Measurements from ENCODE around the gene PIK3R3.

Gene PIK3R3

DNA sequence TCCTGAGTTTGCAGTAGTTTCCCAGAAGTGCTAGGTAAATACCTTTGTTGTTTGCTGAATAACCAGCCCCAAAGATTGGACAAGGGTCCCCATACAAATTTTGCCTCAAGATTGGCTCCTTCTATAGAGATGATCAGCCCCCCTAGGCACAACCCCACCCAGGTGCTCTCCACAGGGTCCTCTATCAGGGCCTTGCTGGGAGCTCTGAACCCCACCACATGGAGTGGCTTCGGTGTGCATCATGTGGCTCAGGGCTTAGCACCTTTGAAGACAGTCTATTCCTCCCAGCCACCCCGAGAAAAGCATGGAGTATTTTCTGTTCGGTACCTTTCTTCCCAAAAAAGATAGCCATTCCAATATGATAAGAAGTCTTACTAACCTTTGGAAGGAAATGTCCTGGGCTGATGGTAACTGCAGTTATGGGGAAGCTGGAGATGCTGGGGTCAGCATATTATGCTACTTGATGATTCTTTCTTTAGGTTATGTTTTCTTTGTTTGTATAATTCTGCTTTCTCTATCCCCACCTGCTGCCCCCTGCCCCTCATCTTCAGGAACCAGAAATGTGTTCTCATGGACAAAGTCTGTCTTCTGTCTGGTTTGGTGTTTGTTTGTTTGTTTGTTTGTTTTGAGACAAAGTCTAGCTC is 37.5 kb upstream of the PIK3R3 start:
- DNase-seq (ENCODE audit: low spot score), result no peak
- in situ Hi-C loops (cut with MboI; ENCODE audit: low sequenced_read_pairs, unreplicated experiment), result no loop called here
- TF ChIP-seq, protein P1, sequence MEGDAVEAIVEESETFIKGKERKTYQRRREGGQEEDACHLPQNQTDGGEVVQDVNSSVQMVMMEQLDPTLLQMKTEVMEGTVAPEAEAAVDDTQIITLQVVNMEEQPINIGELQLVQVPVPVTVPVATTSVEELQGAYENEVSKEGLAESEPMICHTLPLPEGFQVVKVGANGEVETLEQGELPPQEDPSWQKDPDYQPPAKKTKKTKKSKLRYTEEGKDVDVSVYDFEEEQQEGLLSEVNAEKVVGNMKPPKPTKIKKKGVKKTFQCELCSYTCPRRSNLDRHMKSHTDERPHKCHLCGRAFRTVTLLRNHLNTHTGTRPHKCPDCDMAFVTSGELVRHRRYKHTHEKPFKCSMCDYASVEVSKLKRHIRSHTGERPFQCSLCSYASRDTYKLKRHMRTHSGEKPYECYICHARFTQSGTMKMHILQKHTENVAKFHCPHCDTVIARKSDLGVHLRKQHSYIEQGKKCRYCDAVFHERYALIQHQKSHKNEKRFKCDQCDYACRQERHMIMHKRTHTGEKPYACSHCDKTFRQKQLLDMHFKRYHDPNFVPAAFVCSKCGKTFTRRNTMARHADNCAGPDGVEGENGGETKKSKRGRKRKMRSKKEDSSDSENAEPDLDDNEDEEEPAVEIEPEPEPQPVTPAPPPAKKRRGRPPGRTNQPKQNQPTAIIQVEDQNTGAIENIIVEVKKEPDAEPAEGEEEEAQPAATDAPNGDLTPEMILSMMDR (IDR thresholded peaks at IDR 0.05; ENCODE audit: borderline replicate concordance, control extremely low read depth, extremely low read depth, insufficient read depth, missing control alignments), result no peak

DNA sequence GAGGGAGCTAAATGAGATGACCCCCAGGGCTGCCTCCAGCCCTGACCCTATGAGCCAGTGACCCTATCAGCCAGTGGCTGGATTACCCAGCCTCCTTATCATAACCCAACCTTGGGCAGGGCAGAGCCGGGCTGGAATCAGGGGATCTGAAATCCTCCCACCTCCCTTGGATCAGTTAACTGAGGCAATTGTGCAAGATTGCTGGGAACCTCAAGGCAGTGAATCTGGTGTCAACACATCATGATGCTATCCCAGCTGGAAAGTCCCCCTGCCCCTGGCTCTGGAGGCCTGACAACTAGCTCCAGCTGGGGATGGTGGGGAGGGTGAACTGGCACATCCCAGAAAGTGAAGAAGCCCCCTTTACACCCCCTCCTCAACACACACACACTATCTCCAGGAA is 36.0 kb upstream of the PIK3R3 start:
- in situ Hi-C loops (cut with MboI; ENCODE audit: low sequenced_read_pairs, unreplicated experiment), result no loop called here
- TF ChIP-seq, protein P1 (IDR thresholded peaks at IDR 0.05; ENCODE audit: borderline replicate concordance, control extremely low read depth, extremely low read depth, insufficient read depth, missing control alignments), result no peak
- DNase-seq (ENCODE audit: low spot score), result no peak

DNA sequence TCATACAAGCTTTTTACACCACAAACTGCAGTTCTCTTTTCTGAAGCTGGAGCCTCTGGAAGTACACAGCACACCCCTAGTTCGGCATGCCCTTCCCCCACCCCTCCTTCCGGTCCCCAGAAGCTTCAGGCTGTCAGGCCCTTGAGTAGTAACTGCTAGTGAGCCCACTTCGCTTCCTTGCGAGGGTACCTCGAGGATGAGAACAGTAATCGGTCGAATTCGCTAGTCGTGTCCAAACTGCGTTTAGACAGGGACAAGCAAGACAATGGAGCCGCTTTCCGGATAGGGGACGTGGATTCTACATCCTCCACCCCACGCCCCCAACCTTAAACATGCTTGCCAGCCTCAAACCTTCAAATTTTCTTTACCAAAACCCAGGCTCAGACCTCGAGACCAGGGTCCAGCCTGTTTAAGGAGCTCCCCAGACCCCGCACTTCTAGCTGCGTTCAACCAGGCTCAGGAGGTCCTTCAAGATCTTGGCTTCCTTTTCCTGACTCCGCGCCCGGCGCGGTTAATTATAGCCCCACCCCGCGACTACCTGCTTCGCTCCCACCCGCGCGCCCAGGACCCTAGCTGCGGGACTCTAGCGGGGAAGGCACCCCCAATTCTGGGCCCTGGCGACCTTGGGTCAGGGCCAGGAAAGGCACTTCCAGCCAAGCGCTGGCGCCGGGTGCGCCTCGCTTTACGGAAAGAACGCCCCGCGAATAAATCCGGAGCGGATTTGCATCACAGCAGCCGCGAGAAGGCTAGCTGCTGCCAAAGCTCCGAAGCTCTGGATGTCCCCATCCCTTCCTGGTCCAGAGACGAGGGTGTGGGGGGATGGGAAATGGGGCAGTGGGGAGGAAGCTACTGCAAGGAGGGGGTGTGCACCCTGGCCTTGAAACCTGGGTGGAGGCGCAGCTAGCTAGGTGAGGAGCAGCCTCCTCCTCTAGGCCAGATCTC is 34.4 kb upstream of the PIK3R3 start:
- peak; percentile 66 for DNase-seq (ENCODE audit: low spot score)
- in situ Hi-C loops (cut with MboI; ENCODE audit: low sequenced_read_pairs, unreplicated experiment), result no loop called here
- TF ChIP-seq, protein P1 (IDR thresholded peaks at IDR 0.05; ENCODE audit: borderline replicate concordance, control extremely low read depth, extremely low read depth, insufficient read depth, missing control alignments), result no peak

DNA sequence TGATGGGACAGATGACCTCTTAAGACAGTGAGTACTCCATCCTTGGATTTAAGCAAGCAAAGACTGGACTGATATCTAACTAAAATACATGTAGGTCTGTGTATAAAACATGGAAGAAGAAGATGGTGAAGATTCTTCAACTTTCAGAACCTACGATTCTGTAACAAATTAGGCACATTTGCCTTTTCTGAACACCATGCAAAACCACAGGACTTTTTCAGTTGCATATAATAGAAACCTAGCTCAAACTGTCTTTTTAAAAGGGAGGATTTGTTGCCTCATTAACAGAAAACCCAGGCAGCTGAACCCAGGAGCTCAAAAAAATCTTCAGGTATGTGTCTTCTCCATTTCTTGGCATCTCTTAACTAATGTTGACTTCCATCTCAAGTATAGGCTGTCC is 27.8 kb upstream of the PIK3R3 start:
- DNase-seq (ENCODE audit: low spot score), result no peak
- TF ChIP-seq, protein P1 (IDR thresholded peaks at IDR 0.05; ENCODE audit: borderline replicate concordance, control extremely low read depth, extremely low read depth, insufficient read depth, missing control alignments), result no peak
- in situ Hi-C loops (cut with MboI; ENCODE audit: low sequenced_read_pairs, unreplicated experiment), result no loop called here

DNA sequence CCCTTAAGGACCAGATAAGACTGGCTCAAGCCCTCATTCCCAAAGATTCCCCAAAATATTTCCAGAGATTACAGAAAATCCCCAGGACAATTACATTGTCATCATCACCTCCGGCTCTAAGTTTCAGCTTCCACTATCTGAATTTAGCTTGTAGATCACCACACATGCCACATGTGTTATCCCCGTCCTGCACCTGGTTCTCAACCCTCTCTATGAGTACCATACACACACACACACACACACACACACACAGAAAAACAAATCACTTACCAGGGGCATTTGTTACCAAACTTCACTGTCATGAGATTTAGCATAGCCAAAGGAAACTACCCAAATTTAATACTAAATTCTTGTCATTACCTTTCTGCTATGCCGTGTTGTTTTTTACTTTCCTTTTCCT is 27.1 kb upstream of the PIK3R3 start:
- TF ChIP-seq, protein P1 (IDR thresholded peaks at IDR 0.05; ENCODE audit: borderline replicate concordance, control extremely low read depth, extremely low read depth, insufficient read depth, missing control alignments), result no peak
- in situ Hi-C loops (cut with MboI; ENCODE audit: low sequenced_read_pairs, unreplicated experiment), result no loop called here
- no peak for DNase-seq (ENCODE audit: low spot score)

DNA sequence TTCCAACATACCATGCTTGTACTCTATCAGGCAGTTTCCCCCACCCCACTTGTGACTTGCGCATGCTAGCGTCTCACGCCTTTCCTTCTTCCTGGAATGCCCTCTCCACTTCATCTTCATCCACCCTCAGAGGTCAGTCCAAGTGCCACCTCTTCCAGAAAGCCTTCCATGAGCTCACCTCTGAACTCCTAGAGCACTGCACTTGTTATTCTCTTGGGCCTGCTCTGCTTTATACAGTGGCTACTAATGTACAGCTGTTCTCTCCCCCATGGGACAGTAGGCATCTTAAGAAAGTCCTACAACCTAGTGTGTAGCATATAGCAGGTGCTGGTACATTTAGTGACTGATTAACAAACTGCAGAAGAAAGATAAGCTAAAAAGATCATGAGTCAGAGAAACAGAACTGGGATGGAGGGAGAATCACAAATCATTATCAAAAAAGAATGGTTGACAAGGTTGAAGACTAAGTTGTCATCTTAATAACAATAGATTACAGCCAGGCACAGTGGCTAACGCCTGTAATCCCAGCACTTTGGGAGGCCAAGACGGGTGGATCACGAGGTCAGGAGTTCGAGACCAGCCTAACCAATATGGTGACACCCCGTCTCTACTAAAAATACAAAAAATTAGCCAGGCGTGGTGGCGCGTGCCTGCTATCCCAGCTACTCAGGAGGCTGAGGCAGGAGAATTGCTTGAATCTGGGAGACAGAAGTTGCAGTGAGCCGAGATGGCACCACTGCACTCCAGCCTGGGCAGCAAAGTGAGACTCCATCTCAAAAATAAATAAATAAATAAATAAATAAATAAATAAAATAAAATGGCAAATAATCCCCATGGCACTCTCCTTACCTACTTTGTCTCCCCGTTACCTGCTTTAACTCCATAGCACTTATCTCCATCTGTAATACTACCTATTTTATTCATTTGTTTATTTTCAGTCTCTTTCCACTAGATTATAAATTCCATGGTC is 26.2 kb upstream of the PIK3R3 start:
- TF ChIP-seq, protein P1 (IDR thresholded peaks at IDR 0.05; ENCODE audit: borderline replicate concordance, control extremely low read depth, extremely low read depth, insufficient read depth, missing control alignments), result no peak
- DNase-seq (ENCODE audit: low spot score), result no peak
- in situ Hi-C loops (cut with MboI; ENCODE audit: low sequenced_read_pairs, unreplicated experiment), result no loop called here
